ENCODE data around the gene IL18BP.

DNA sequence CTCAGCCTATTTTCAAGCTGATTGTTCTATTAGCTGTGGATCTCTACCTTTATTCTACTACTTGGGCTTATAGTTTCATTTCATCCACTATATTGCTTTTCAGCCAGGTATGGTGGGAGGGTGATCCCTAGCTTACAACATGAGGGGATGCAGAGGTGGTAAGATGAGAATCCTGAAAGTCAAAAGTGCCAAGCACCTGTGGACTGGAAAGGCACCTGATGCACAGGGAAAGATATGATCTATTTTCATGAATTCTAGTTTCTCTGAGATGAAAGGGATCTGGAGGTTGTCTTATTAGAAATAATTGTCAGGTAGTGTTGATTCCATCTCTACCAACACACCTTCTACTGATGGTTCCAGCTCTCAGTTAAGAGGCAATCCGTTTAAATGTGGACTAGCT, 21.6 kb upstream of the IL18BP start:
- TF ChIP-seq, protein P1, sequence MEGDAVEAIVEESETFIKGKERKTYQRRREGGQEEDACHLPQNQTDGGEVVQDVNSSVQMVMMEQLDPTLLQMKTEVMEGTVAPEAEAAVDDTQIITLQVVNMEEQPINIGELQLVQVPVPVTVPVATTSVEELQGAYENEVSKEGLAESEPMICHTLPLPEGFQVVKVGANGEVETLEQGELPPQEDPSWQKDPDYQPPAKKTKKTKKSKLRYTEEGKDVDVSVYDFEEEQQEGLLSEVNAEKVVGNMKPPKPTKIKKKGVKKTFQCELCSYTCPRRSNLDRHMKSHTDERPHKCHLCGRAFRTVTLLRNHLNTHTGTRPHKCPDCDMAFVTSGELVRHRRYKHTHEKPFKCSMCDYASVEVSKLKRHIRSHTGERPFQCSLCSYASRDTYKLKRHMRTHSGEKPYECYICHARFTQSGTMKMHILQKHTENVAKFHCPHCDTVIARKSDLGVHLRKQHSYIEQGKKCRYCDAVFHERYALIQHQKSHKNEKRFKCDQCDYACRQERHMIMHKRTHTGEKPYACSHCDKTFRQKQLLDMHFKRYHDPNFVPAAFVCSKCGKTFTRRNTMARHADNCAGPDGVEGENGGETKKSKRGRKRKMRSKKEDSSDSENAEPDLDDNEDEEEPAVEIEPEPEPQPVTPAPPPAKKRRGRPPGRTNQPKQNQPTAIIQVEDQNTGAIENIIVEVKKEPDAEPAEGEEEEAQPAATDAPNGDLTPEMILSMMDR (IDR thresholded peaks at IDR 0.05; ENCODE audit: insufficient read depth, low read depth, low read length): no peak
- TF ChIP-seq EZH2 (IDR thresholded peaks at IDR 0.05; ENCODE audit: insufficient read depth, low read length): no peak
